Lower leg skin (tissue), 3 donors: ENCODE results near the gene H19.

ENCODE experiments used
- CTCF ChIP-seq, 3 donors: fragments of 450-650 bp; IDR thresholded peaks; one replicate each; pipeline ENCODE4 v1.5.1; 2016; ENCODE audit warnings: antibody characterized with exemption in 3 of 3, mild to moderate bottlenecking in 3 of 3, moderate library complexity in 2 of 3
- POLR2A ChIP-seq, 2 donors: fragments of 450-650 bp; IDR thresholded peaks; one replicate each; pipeline ENCODE4 v1.6.1; 2016 to 2017; ENCODE audit warnings: antibody characterized with exemption in 2 of 2, mild to moderate bottlenecking in 1 of 2, moderate library complexity in 1 of 2

DNA sequence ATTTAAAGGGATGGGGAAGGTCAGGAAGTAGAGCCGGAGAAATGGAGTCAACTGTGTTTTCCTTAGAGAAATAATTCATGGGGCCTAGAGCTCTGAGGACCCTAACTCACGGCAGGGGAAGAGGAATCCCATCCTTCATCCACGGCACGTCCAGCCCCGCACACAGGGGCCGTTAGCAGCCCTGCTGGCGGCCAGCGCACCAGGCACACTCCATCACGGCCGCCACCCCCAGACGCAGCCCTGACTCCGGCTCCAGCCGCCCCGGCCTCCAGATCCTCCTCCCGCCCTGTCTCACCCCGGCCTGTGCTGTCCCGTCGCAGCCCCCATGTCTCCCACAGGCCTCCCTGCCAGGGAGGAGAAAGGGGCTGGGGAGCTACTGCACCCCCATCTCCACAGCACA lies 39.3 kb downstream of the H19 start:
- TF ChIP-seq POLR2A (IDR thresholded peaks at IDR 0.05) (no peak), CTCF (IDR thresholded peaks at IDR 0.05) (no peak)
